LHCN-M2 (cell line): ENCODE data around the gene HSD17B1. TPM values are rescaled to one million over a fixed set of nuclear protein-coding genes. Genes with fewer than 3 reads are reported as not detected.
"Not testable (repeated sequence)": the region's sequence is repeated elsewhere in the genome, so short reads cannot be mapped to it uniquely, and the experiment has no call there.

Source experiments
- DNase-seq: peaks from one replicate; pipeline ENCODE4 v3.0.0-alpha.2; 2012; ENCODE audit warnings: low read depth
- polyA plus RNA-seq: library from polyadenylated mRNA; unstranded; fragments of >200 nt; gene quantifications from one replicate; pipeline ENCODE4 v1.2.1, GENCODE V29; 2012; ENCODE audit warnings: missing spikeins
- total RNA-seq: library from RNA; depleted of rRNA; stranded (reverse); fragments of >200 nt; gene quantifications from 2 replicates; pipeline ENCODE4 v1.2.3, GENCODE V29; 2014; rRNA removed

HSD17B1 gene, protein sequence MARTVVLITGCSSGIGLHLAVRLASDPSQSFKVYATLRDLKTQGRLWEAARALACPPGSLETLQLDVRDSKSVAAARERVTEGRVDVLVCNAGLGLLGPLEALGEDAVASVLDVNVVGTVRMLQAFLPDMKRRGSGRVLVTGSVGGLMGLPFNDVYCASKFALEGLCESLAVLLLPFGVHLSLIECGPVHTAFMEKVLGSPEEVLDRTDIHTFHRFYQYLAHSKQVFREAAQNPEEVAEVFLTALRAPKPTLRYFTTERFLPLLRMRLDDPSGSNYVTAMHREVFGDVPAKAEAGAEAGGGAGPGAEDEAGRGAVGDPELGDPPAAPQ
- total RNA-seq = 0.26 and 0.34 TPM in 2 replicates
- polyA plus RNA-seq = 1.9 TPM

DNA sequence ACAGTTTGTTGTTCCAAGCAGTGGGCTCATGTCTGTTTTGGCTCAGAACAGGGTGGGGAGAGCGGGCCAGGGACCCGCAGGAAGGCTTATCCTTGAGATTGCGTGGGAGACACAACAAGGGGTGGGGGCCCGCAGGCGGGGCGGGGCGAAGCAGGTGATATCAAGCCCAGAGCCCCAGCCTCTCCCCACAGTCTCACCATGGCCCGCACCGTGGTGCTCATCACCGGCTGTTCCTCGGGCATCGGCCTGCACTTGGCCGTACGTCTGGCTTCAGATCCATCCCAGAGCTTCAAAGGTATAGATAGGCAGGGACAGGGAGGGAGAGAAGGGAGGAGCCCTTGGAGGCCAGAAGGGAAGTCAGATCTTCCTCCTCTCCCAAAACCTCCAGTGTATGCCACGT lies at the start of gene HSD17B1:
TSS of gene HSD17B1 (plus strand) at position 188 of the 400 bp plus-strand sequence. CDS start at position 199, 11 bp downstream.
- DNase-seq = not testable (repeated sequence)

DNA sequence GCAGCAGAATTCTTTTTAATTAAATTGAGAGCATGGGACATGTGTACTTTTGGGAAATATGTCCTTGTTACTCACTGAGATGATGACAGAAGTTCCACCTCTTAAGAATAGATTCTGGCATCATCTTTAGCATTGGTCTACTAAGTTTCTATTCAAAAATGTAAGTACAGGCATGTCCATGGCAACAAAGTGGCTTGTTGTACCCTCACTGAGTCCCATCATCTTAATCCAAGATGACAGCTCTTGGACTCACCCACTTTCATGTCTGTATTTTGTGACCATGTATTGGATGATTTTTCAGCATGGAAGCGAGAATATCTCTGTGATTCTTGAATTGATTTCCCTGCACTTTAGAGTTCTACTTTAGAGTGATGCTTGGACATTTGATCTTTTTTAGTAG lies 49.8 kb upstream of the HSD17B1 start:
- no peak for DNase-seq

DNA sequence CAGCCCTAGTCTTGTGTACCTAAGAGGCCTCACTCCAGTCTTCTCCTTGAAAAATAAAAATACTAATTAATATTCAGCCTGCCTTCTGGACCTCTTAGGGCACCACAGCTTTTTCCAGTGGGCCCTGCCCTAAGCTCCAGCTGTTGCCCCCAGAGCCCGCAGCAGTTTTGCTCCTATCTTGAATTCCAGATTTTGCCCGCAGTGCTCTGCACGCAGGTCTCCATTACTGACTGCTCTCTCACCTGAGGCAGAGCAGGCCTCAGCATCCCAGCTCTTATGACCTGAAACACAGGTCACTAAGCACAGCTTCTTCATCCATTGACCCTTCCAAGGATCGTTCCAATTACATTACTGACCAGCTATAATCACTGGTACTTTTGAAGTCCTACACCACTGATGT lies 45.1 kb upstream of the HSD17B1 start:
- no peak for DNase-seq

DNA sequence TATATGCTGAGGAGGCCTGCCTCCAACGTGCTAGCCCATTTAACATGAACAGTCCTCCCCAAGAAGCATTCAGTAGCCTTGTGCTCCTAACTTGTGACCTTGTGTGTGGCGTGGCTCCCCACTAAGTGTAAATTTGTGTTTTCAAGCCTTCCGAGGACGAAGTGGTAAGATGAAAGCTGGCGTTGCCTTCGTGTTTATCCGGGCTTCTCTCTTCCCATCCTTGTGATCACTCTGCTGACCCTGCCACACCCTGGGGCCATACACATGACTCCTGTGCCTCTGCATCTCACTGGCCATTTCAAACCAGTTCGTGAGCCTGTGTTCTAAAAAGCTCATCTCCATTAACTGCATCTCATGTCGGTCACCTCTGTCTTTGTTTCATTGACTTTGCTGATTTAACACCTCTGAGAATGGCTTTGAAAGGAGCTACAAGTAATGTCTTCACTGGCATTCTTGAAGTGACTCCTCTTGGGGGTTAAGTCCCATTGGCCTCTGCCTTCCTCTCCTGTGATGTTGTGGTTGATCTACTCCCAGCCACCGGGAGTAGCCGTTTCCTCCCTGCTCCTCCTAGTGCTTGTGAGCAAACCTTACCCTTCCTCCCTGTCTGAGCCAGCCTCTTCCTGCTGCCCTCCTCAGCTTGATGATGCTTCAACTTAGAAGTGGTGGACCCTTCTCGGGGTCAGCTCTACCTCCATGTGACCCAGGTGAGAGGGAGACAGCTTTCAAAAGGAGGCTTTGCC lies 44.1 kb upstream of the HSD17B1 start:
- DNase-seq = no peak

DNA sequence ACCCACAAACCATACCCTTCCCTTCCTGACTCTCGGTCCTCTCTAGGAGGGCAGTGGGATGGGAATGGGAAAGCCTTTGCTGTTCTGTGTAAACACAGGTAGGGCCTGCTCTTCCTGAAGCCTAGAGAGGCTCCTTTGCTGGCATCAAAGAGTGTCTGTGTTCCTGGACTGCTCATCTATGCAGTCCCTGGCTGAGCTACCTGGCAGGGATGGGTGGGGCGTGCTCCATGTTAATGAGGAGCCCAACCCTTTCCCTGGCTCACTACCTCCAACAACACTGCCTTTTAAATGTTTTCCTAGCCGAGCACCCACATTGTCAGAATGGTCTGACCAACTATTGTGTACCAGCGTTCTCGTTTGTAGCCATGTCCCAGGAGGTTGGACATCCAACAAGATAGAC lies 43.3 kb upstream of the HSD17B1 start:
- no peak for DNase-seq

DNA sequence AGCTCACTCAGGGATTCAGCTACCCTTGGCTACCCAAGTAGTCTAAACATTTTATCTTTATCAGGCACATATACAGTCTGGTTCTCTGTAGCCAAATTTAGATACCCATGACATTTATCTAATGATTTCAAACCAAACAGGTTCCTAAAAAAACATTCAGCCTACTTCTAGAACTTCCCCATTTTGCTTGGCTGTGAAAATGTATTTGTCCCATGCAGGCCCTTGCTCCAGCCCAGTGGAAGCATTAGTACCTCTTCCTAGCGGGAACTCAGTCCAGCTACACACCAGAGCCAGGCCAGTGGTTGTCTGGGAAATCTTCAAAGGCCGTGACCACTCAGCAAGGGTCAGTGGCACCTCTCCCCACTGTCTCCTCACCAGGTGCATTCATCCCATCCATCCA lies 42.9 kb upstream of the HSD17B1 start:
- DNase-seq = no peak

DNA sequence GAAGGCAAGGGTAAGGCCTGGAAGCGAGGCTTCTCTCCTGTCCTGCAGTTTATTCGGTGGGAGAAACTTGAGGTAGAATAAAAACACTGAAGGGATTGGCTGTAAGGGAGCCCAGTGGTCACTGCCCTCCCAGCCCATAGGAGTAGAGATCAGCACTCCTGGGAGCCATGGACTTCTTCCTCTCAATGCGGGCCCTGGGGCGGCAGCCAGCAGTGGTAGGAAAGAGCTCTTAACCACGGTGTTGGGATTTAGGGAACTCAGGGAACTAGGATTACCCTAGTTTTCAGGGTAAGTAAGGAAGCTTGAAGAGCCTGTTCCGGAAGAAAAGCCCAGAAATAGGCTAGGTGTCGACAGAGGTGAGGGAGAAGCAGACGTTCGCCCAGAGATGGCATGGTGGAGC lies 40.5 kb upstream of the HSD17B1 start:
- DNase-seq = no peak

DNA sequence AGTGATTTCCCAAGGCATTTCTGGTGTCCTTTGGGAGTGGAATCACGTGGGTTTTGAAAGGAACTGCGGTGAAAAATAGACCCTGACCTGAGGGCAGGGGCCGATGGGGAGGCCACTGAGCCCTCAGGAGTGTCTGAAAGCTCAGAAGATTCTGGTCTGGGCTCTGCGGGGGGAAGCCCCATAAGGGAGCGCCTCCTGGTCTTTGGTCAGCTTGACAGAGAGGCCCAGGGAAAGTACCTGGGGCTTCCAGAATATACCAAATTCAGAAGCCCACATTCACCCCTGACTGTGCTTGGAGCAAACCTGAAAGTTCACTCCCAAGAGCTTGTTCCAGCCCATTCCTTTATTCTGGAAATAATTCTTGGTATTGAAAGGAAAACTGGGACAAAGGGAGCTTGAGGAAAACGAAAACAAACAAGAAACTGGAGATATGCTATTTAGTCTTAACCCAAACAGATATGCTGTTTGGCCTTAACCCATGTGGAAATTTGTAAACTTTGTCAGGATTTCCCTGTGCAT lies 39.9 kb upstream of the HSD17B1 start:
- no peak for DNase-seq

DNA sequence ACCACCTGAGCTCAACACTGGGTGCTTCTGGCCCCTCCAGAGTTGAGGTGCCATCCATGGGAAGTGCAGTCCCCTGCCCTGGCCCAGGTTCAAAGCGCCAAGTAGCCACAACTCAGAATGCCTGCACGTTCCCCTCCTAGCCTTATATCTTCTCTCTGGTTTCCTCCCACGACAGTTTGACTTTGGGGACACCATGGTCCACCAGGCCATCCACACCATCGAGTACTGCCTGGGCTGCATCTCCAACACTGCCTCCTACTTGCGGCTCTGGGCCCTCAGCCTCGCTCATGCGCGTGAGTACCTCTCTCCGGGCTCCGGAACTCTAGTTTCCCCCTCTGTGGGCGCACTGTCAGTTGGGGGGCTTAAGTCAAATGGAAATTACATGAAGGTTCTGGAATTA lies 39.0 kb upstream of the HSD17B1 start:
- no peak for DNase-seq

DNA sequence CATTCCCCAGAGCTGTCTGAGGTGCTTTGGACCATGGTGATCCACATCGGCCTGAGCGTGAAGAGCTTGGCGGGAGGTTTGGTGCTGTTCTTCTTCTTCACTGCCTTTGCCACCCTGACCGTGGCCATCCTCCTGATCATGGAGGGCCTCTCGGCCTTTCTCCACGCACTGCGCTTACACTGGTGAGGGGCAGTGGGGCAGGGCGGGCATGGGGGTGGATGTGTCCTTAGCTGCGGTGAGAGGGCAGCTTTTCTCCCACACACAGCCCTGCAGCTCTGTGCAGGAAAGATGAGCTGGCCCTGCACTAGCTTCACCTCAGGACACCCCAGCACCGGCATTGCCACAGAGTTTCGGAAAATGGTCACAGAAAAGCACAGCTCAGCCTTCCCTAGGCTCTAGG lies 38.4 kb upstream of the HSD17B1 start:
- no peak for DNase-seq

DNA sequence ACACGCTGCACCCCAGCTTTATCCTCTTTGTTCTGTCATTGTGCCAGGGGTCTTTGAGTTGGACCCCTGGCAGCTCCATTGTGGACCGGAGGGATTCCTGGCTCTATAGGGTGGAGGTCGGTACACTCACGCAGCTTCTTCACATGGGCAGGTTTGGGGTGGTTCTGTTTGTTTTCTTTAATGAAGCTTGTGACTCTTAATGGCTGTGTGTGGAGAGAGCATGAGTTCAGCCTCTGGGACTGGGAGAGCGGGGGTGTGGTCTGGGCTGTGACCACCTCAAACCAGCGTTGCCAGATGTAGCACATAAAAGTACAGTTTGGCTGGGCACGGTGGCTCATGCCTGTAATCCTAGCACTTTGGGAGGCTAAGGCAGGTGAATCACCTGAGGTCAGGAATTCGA lies 37.9 kb upstream of the HSD17B1 start:
- DNase-seq = no peak

DNA sequence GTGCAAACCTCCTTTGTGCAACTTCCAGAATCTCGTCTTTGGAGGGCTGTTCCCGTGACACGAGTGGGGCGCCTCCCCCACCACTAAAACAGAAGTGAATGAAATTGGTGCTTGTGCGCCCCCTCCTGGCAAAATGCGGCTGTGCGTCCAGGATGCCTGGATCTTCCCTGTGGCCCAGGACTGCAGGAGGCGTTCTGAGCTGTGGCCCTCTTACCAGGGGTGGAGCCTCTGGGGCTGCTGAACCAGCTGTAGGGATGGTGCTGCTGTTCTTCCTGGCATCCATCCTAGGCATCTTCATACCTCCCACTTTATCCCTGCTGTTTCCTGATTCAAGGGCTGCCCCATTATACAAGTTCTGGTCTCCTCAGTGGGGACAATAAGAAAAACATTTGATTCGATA lies 35.2 kb upstream of the HSD17B1 start:
- peak; percentile 91 for DNase-seq

DNA sequence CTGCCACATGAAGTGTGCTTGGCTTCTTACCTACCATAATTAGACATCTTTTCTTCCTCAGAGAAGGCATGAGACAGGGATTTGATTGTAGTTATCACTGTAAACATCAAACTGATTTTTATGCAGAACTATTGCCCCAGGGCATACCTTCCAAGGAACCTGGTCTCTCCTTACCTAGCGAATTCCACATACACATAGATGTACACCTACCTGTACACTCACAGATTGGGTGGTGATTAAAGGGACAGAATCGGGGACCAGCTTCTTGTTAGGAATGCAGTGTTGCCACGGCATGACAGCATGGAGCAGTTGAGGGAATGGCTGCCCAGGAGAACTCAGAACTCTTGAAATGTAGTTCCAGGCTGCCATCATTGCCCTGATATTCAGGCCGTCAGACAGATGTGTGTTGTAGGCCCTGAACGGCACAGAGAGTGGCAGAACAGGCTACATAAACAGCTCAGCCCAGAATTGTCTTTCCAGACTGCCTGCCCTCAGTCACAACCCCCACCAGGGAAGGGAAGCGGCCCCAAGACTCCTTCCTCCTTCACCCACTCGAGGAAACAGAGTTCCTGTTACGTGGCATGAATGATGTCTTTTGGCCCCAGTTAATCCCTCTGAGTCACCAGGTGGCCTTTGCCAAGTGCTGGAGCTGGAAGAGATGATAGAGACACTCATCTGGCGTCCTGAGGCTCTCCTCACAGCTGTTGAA lies 34.5 kb upstream of the HSD17B1 start:
- peak; percentile 99 for DNase-seq

DNA sequence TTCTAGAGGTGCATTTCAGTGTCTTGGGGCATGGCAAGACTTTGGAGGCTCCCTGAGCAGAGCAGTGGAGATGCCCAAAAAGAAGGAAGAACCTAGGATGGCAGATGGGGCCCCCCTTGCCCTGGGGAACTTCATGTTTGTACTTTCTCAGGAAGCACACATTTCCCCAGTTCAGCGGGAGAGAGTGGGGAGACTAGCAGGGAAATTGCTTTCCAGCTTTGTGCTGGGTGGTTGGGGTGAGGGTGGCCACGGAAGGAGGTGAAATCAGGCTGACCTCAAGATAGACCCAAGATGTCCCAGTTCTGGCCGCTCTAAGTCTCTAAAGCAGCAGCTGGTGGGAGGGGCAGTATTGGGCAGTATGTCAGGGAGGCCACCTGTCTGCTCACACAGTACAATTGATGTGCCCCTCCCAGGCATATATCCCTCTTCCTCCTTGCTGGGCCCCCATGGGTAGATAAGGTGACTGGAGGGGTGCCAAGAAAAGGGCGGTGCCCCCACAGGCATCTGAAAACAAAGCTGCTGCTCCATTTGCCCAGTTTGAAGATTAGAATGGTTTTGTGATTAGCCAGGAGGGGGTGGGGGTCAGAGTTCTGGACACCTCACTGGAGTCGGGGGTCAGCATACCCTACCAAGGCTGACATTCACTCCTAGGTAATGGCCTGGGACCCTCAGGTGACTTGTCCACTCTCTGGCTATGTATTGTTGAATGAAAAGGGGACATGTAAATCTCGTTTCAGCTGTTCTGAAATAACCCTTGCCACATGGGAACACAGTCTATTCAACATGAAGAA lies 33.8 kb upstream of the HSD17B1 start:
- peak; percentile 87 for DNase-seq

DNA sequence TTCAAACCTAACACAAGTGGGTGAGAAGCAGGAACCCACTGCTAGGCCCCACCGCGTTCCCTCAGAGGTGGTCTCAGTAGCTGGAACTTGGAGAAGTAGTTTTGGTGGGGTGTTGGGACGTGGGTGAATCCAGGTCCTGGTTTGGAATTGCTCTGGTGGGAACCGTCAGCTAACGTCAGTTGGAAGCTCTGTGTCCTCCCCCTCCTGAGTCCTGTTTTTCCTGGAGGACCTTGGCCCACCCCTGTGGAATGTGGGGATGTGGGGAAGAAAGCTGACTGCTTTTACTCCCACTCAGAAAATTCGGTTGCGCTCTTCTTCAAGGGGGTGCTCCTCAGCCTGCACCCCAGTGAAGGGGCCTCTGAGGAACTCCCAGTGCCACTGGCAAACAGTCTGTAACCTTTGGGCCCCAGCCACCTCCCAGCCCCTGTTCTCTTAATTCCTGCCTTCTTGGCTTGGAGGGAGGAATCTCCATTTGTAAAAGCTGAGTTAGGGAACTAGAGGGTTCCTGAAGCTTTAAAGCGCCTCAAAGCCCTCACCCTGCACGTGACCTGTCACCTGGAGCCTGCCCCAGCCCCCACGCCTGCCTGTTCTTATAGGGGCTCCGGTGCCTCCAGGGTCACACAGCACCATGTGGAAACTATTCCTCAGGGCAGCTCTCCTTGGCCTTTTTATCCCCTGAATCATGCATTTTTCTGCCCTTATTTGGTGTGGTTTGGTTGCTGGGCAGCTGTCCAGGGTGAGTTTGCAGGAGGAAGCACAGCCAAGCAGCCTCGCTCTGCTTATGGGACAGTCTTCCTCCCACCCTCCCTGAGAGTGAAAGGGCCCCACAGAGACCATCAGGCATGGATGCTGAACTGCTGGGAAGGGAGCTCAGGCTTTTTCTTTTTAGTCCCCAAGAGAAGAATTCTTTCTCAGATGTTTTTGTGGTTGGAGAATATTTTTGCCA lies 32.9 kb upstream of the HSD17B1 start:
- DNase-seq = peak; percentile 99

DNA sequence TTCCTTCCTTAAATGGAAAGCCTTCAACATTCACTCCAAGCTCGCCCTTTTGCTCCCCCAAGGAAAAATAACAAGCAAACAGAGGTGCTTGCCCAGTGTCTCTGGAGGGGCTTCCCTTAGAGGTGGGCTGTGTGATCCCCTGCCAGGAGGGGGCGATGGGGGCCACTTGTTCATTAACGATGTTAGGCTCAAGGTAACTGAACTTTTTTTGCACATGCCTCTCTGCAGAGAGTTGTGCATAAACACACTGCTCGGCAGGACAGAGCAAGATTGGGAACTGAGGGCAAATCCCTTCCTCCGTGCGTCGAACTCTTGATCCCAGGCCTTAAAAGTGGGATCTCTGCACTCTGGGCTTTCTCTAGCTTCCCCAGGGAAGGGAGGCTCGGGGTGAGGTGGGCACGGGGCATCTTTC lies 32.2 kb upstream of the HSD17B1 start:
- no peak for DNase-seq

DNA sequence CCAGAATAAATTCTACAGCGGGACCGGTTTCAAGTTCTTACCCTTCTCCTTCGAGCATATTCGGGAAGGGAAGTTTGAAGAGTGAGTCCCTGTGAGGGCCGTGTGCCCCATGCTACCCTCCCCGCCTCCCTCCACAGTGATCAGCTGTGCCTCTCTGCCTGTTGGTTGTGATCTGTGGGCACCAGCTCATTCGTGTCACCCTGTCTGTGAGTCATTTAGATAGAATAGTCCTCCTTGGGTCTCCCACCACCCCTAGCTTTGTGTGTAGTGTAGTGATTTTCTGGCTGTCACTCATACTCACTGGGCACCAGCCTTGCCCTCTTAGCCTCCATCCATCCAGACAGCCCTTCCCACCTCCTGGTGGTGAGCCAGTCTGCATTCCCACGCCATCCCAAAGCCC lies 31.7 kb upstream of the HSD17B1 start:
- DNase-seq = peak; percentile 58

DNA sequence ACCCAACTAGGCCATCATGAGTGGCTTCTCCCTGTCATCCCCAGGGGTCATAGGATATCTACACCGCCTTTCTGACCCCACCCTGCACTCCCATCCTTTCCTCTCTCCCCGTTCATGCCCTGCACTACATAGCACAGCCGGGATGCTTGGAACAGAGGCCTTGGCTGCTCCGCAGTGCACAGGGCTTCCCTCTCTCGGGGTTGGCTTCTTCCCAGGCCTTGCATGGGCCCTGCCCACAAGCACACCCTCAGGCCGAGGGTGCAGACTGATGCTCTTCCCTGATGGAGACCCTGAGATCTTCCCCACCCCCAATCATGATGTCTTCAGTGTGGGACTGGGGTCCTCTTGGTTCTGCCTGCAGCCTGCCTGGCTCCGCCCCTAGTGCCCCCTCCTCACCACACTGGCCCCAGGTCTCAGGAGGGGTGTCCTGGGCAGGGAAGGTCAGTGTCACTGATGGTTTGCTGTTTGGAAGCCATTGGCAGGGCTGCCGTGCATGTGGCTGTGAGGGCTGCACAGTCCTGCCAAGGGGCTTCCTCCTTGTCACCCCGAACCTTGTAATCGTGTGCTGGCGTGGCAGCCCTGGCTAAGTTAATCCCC lies 31.0 kb upstream of the HSD17B1 start:
- DNase-seq = no peak

DNA sequence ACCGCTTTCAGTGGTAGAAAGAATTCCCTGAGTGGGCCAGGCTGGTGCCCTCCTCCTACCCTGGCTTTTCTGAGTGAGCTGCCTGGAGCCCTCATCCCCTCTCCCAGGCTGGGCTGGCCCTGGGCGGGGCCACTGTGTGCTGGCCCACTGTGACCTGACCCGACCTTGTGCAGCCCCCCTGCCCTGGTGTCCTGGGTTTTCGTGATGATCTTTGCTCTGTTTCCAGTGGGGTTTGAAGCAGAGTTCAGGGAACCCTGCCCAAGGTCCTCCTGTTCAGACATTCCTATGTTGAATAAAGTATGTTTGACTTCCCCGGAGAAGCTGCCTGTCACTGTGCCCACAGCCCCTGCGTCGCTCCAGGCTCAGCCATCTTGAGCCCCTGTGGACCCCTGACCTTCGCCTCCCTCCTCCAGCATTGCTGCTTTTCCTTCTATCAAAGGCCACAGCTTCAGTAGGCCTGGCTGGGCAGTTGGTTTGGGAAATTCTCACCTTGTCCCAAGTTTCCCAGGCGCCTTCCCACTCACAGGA lies 30.4 kb upstream of the HSD17B1 start:
- DNase-seq = no peak
